ENCODE measurements around the gene ANKZF1.
A peak's percentile ranks its signal among the peaks of the same experiment; 100 is the strongest.
"Not testable (repeated sequence)": the region's sequence is repeated elsewhere in the genome, so short reads cannot be mapped to it uniquely, and the experiment has no call there.

ANKZF1 gene

GRCh38 chr2:219254590-219255201 is 25.1 kb downstream of the ANKZF1 start:
- peak in 1 of 2 experiments; percentile 3 for DNase-seq

- not testable (repeated sequence) for DNase-seq
These were observed 29.3 kb downstream of the ANKZF1 start for GRCh38 chr2:219258942-219259341.

GRCh38 chr2:219261024-219261855 is 31.6 kb downstream of the ANKZF1 start:
- DNase-seq: no peak

GRCh38 chr2:219266232-219266631 is 36.6 kb downstream of the ANKZF1 start:
- DNase-seq: no peak

- no peak for DNase-seq
These were observed 37.3 kb downstream of the ANKZF1 start for GRCh38 chr2:219266886-219267285.

- no peak for DNase-seq
These were observed 38.7 kb downstream of the ANKZF1 start for GRCh38 chr2:219268294-219268693.

DNA sequence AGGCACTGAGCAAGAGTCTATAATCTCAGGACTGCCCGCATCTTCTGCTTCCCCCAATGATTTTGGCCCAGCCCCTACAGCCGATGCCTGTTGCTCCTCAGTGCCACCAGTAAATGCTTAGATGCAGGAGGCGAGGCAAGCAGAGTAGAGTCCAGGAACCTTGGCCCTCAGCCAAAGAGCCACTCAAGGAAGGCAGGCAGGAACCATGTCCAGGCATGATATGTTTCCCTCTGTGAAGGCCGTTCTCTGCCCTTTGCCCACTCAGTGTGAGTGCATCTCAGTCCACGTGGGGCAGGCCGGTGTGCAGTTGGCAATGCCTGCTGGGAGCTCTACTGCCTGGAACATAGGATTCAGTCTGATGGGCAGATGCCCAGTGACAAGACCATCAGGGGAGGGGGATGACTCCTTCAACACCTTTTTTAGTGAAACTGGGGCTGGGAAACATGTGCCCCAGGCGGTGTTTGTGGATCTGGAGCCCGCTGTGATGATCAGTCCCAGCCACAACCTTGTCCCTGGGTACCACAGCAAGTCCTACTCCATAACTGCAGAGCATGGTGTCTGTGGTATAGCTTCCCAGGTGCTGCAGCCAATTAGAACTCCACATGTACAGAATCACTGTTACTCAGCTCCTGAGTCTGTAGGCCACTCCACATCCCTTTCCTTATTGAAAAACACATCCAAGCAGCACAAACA is 39.9 kb downstream of the ANKZF1 start:
- no peak for DNase-seq

- DNase-seq: no peak
These were observed 40.4 kb downstream of the ANKZF1 start for GRCh38 chr2:219270055-219270372.

DNA sequence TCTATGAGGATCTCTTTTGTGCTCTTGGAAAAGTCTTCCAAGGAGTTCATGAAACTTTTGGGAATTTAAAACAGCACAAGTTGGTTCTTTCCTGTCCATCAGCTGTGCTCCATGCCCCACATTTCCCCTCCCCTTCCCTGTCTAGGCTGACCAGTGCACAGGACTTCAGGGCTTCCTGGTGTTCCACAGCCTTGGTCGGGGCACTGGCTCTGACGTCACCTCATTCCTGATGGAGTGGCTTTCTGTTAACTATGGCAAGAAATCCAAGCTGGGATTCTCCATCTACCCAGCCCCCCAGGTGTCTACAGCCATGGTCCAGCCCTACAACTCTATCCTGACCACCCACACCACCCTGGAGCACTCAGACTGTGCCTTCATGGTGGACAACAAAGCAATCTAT is 41.4 kb downstream of the ANKZF1 start:
- DNase-seq: no peak

DNA sequence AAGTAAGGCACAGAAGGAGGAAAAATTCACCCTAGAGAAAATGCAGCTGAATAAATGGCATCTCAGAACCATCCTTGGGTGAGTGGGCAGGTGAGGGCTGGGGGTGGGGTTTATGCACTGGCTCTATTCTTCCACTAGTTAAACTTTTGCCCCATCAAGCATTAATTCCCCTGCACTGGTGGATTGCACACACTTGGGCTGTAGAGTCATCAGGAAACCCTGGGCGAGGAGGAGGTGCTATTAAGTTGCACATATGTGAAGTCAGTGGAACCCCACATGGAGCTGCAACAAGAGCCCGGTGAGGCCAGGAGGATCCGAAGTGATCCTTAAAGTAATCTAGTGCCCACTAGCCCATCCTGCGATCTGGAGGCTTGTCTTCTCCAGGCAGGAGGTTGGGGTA is 42.8 kb downstream of the ANKZF1 start:
- no peak for DNase-seq

DNA sequence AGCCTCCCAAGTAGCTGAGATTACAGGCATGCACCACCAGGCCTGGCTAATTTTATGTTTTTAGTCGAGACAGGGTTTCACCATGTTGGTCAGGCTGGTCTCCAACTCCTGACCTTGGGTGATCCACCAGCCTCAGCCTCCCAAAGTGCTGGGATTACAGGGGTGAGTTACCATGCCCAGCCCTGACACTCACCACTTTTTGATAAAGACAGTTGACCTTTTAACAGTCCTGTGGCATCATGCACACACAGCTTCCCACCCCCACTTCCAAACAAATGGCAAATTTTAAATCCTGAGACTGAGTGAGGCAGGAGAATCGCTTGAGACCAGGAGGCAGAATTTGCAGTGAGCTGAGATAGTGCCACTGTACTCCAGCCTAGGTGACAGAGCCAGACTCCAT is 43.4 kb downstream of the ANKZF1 start:
- DNase-seq: no peak

DNA sequence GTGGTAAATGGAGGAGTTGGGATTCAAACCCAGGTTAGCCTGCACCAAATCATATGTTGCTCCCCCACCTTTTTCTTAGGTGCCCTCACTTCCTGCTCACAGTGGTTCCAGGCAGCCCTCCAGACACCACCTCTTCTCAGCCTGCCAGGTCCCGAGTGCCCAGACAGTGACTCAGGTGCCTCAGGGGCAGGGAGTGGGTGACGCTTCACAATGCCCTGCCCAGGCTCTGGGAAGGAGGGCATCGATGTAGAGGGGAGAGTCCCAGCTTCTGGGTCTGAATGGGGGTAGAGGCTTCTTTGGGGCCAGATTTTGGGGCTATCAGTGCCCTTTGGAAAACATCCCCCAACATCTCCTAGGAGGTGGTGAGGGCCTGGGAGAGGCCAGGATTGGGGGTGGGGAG is 44.3 kb downstream of the ANKZF1 start:
- DNase-seq: no peak

GRCh38 chr2:219274361-219274921 is 44.8 kb downstream of the ANKZF1 start:
- DNase-seq: no peak

DNA sequence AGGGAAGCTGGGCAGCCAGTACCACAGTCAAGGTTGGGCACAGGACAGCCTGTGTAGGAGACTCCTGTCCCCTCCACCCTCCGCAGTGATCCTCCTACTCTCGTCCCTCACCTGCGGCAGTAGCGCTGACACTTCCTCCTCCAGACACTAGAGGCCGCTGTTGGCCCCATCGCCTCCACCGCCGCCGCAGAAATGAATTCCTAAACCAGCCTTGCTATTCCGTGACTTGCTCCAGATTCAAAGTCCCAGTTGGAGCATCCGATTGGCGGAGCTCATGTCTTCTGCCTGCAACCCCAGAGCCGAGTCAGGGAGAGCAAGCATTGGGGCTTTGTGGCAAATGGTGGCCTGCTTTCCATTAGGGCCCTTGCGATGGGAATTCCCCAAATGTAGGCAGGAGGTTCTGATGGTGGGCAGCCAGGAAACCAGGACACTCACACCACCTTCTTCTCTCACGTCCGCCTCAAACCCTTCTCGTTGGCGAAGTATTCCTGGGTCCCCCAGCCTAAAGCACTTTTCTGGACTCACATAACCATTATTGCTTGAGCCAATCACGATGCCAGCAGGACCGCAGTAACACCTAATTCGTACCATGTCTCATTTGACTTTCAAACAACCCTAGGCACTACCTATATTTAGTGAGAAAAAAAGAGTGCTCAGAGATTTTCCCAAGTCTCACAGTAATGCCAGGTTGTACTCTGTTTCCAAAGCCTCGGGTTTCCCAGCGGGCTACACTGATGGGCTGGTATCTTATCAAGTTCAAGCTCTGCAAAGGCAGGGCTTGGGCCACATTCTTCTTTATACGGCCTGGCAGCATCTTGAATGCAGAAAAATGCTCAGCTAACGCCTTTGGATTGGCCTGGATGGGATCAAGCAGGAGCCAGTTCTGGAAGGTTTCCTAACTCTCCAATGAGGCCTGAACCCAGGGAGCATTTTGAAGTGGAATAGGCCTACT is 48.4 kb downstream of the ANKZF1 start:
- peak; percentile 26 to 48 for DNase-seq

DNA sequence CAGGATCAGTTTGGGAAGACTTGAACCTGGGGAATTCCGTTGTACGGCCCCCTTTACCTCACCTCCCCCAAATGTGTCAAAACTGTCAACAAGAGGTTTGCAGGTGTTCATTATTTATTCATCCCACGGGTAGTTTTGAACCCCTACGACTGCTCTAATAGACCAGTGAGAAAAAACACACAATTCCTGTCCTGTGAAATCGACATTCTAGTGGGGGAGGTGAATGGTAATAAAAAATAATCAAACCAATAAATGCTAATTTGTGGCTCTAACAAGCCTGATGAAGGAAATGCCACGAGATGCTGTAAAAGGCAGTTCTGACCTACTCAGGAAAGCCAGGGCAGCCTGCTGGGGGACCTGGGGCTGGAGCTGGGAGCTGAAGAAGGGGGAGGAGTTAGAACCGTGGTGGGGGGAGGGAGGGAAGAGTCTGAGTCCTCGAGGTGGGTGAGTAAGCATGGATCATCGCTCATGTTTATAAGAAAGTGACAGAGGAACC is 49.1 kb downstream of the ANKZF1 start:
- no peak for DNase-seq

DNA sequence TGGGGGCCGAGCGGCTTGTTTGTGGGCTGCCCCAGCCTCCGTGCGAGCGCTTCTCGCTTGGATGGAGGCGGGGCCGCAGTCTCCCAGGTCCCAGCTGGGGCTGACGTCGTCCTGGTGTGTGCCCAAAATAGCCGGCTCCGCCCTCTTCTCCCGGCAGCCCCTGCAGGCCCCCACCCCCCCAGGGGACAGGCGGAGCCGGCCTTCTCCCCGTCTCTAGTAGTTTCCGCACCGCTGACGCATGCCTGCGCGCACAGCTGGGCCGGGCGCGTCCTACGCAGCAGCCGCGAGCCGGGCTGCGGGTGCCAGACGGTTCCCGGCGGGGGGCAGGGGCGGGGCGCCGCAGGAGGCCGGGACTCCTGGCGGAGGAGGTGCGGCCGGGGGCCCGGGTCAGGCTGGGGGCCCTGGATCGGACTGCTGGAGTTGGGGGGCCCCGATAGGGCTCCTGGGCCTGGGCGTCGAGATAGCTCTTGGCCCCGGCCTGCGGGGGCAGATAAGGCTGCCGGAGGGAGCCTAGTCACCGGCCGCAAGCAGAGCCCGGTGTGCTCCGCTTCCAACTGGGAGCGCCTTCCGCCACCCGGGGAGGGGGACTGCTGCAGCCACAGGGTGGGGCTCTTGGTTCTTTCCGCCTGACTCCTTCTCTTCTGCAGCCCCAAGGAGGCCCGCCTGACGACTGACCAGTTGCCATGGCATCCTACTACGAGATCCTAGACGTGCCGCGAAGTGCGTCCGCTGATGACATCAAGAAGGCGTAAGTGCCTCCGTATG is 49.7 kb downstream of the ANKZF1 start, which contains the start of gene DNAJB2:
DNAJB2 (plus strand) TSS at position 216 of the 765 bp plus-strand sequence; CDS start at position 684, 468 bp downstream.
- DNase-seq: peak; percentile 80 to 84

DNA sequence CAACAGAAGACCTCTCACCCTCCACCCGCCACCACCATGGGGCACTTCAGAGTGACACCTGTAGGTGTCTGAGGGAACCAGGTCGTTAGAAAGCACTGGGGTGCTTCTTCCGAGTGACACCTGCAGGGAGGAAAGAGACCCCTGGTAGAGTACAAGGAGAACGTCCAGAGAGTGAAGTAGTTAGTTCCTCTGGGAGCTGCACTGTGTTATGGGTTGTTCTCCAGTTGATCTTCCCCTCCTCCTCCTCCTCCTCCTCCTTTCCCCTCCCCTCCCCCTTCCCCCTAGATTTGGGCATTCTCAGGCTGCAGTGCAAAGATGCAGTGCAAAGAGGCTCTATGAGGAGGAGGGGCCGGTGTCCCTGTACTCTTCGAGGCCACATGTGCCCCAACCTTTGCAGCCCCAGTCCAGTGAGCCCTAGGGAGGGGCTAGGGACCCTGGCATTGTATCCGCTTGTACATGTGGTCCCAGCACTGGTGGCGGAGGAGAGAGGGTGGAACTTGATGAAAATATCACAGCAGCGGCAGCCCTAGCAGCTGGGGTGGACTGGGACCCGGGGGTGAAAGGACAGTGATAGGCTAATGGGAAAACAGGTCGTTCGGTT is 50.4 kb downstream of the ANKZF1 start:
- DNase-seq: no peak

DNA sequence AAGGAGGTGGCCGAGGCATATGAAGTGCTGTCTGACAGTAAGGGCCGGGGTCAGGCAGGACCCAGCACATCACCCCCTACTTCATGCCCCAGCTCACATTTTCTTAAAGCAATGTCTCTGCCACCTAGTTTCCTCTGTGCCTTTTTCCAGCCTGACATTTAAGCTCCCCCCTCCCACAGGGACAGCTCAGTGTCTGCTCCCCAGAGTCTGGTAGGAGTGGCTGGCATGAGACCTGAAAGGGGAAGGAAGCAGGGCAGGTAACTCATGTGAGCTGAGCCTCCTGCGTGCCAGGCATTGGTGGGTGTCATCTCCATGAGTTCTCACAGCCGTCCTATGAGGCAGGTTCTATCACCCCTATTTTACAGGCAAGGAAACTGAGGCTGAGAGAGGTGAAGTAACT is 51.0 kb downstream of the ANKZF1 start:
- no peak for DNase-seq

DNA sequence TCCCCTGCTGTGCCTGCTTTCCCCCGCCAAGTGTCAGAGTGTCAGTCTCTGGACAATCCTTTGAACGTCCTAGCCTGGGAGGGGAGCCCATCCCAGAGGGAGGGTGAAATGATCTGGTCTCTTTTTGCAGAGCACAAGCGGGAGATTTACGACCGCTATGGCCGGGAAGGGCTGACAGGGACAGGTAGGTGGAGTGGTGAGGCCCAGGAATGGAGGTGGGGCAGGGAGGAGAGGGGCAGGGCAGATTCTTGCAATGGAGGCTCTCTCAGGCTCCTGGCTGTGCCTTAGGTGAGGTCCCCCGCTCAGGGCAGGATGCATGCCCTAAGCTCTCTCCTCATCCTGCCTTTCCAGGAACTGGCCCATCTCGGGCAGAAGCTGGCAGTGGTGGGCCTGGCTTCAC is 52.0 kb downstream of the ANKZF1 start:
- no peak for DNase-seq

DNA sequence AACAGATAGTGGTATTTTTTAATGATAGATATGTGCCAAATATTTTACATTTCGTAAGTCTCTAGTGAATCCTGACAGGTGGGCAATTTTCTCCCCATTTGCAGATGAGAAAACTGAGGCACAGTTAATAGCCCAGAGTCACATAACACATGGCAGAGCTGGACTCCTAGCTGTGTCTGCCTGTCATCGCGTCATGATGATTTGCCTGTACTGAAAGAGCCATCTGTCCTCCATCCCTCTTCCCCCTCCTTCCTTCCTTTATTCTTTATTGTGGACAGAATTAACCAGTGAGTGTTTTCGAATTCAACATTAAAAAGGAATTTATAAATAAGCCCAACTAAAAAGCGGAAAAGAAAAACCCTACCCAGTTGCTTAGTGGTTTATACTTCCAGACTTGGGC is 52.8 kb downstream of the ANKZF1 start:
- DNase-seq: no peak

All from Kasumi-1 (cell line).